HEK293T (cell line): ENCODE measurements around the gene ATF7IP.

Source experiments
- CTCF ChIA-PET: fragments of 350-600 bp; formaldehyde crosslinking; extraction: SDS; loops from one replicate; lab custom pipeline; 2021; ENCODE audit warnings: antibody characterized with exemption, inconsistent platforms; lab: Yijun Ruan, JAX
- POLR2A ChIA-PET: fragments of 350-600 bp; formaldehyde crosslinking; extraction: SDS; loops from one replicate; lab custom pipeline; 2020; ENCODE audit warnings: antibody characterized with exemption, inconsistent platforms; lab: Yijun Ruan, JAX
- DNase-seq: peaks from one replicate; pipeline ENCODE4 v3.0.0; 2012; ENCODE audit warnings: mixed read lengths; ENCODE audit errors: extremely low spot score
- ARNT ChIP-seq: fragments of 450-650 bp; IDR thresholded peaks from 2 replicates; pipeline ENCODE4 v1.6.1; 2017; ENCODE audit warnings: mild to moderate bottlenecking
- BHLHE40 ChIP-seq: fragments of 450-650 bp; IDR thresholded peaks from 2 replicates; pipeline ENCODE4 v1.6.1; 2016; ENCODE audit warnings: mild to moderate bottlenecking, moderate library complexity, borderline replicate concordance
- CTBP1 ChIP-seq: fragments of 450-650 bp; IDR thresholded peaks from 2 replicates; pipeline ENCODE4 v1.6.1; 2016; ENCODE audit warnings: borderline replicate concordance
- ELF4 ChIP-seq: fragments of 450-650 bp; IDR thresholded peaks from 2 replicates; pipeline ENCODE4 v1.6.1; 2017; ENCODE audit warnings: antibody characterized with exemption
- FOXA1 ChIP-seq: fragments of 450-650 bp; IDR thresholded peaks from 2 replicates; pipeline ENCODE4 v1.6.1; 2016; ENCODE audit warnings: mild to moderate bottlenecking
- FOXK2 ChIP-seq: fragments of 450-650 bp; IDR thresholded peaks from 2 replicates; pipeline ENCODE4 v1.6.1; 2016; ENCODE audit warnings: mild to moderate bottlenecking
- FOXM1 ChIP-seq: fragments of 450-650 bp; IDR thresholded peaks from 2 replicates; pipeline ENCODE4 v1.6.1; 2017; ENCODE audit warnings: mild to moderate bottlenecking, borderline replicate concordance
- HDGF ChIP-seq: fragments of 450-650 bp; IDR thresholded peaks from 2 replicates; pipeline ENCODE4 v1.6.1; 2017; ENCODE audit warnings: antibody characterized with exemption, borderline replicate concordance
- L3MBTL2 ChIP-seq: fragments of 450-650 bp; conservative IDR thresholded peaks from 2 replicates; pipeline ENCODE4 v1.6.1; 2016; ENCODE audit warnings: mild to moderate bottlenecking
- LEF1 ChIP-seq: fragments of 450-650 bp; IDR thresholded peaks from 2 replicates; pipeline ENCODE4 v1.6.1; 2017; ENCODE audit warnings: mild to moderate bottlenecking, borderline replicate concordance
- NFRKB ChIP-seq: fragments of 450-650 bp; IDR thresholded peaks from 2 replicates; pipeline ENCODE4 v1.6.1; 2016; ENCODE audit warnings: mild to moderate bottlenecking, moderate library complexity
- PKNOX1 ChIP-seq: fragments of 450-650 bp; IDR thresholded peaks from 2 replicates; pipeline ENCODE4 v1.6.1; 2016
- SP1 ChIP-seq: fragments of 450-650 bp; IDR thresholded peaks from 2 replicates; pipeline ENCODE4 v1.6.1; 2017
- SUZ12 ChIP-seq: fragments of 450-650 bp; IDR thresholded peaks from 2 replicates; pipeline ENCODE4 v1.6.1; 2016; ENCODE audit warnings: mild to moderate bottlenecking
- TARDBP ChIP-seq: fragments of 450-650 bp; IDR thresholded peaks from 2 replicates; pipeline ENCODE4 v1.6.1; 2016
- ZNF384 ChIP-seq: fragments of 450-650 bp; IDR thresholded peaks from 2 replicates; pipeline ENCODE4 v1.6.1; 2016

ATF7IP gene

GRCh38 chr12:14473707-14474287 lies 108.3 kb downstream of the ATF7IP start:
- DNase-seq, result no peak

GRCh38 chr12:14479004-14479403 lies 113.5 kb downstream of the ATF7IP start:
- TF ChIP-seq SP1 (no peak), ELF4 (no peak), FOXM1 (no peak), CTBP1 (no peak), HDGF (no peak), TARDBP (no peak)
- CTCF ChIA-PET, result no interaction called here
- POLR2A ChIA-PET, result no interaction called here
- no peak for DNase-seq

More at GRCh38 chr12:14473707-14474287, 108.3 kb downstream of the ATF7IP start:
- peak; percentile 74; the same call in 1 of the 2 replicates for TF ChIP-seq FOXM1
- no peak for TF ChIP-seq FOXA1
- TF ChIP-seq ZNF384, result no peak
- ChIA-PET CTCF (no interaction called here), POLR2A (no interaction called here)

GRCh38 chr12:14481201-14481600 lies 115.7 kb downstream of the ATF7IP start:
- ChIA-PET CTCF (interaction anchor here (0.6 kb wide), 1 partner anchor 1583 kb away, joined by 15 read pairs; no protein-coding TSS in a partner anchor), POLR2A (no interaction called here)
- TF ChIP-seq CTBP1 (no peak), L3MBTL2 (no peak), PKNOX1 (no peak), ELF4 (no peak), ARNT (no peak)
- DNase-seq, result no peak

- no peak for TF ChIP-seq ZNF384
- no peak for TF ChIP-seq ARNT
- no peak for TF ChIP-seq TARDBP
- no peak for TF ChIP-seq SUZ12
- TF ChIP-seq HDGF, result no peak
- TF ChIP-seq FOXK2, result no peak
- TF ChIP-seq CTBP1, result no peak
- no peak for TF ChIP-seq SP1
- TF ChIP-seq ELF4, result no peak
- ChIA-PET CTCF (no interaction called here), POLR2A (no interaction called here)
- no peak for DNase-seq
These were observed 116.9 kb downstream of the ATF7IP start for GRCh38 chr12:14482361-14482760.

GRCh38 chr12:14482886-14483285 lies 117.4 kb downstream of the ATF7IP start:
- ChIA-PET CTCF (no interaction called here), POLR2A (no interaction called here)
- no peak for DNase-seq
- TF ChIP-seq TARDBP (no peak), ARNT (no peak), ELF4 (no peak), ZNF384 (no peak), FOXM1 (no peak), LEF1 (no peak), BHLHE40 (no peak), L3MBTL2 (no peak), SP1 (no peak), NFRKB (no peak), FOXA1 (no peak), HDGF (no peak), CTBP1 (no peak), FOXK2 (no peak), PKNOX1 (no peak)

GRCh38 chr12:14495326-14495725 lies 129.8 kb downstream of the ATF7IP start:
- no peak for DNase-seq
- POLR2A ChIA-PET, result no interaction called here
- TF ChIP-seq SUZ12 (no peak), LEF1 (no peak), SP1 (no peak), PKNOX1 (no peak), FOXM1 (no peak), L3MBTL2 (no peak), NFRKB (no peak), FOXA1 (no peak), FOXK2 (no peak), HDGF (no peak), ARNT (no peak), ZNF384 (no peak), BHLHE40 (no peak), CTBP1 (no peak), ELF4 (no peak), TARDBP (no peak)
- CTCF ChIA-PET, result no interaction called here
